Measurements from ENCODE around the gene TEX50. TPM values are rescaled to one million over a fixed set of nuclear protein-coding genes. Genes with fewer than 3 reads are reported as not detected.
A peak's percentile ranks its signal among the peaks of the same experiment; 100 is the strongest.
"Not testable (repeated sequence)": the region's sequence is repeated elsewhere in the genome, so short reads cannot be mapped to it uniquely, and the experiment has no call there.

TEX50 gene
- total and polyA plus RNA-seq, 2 donors: not detected

DNA sequence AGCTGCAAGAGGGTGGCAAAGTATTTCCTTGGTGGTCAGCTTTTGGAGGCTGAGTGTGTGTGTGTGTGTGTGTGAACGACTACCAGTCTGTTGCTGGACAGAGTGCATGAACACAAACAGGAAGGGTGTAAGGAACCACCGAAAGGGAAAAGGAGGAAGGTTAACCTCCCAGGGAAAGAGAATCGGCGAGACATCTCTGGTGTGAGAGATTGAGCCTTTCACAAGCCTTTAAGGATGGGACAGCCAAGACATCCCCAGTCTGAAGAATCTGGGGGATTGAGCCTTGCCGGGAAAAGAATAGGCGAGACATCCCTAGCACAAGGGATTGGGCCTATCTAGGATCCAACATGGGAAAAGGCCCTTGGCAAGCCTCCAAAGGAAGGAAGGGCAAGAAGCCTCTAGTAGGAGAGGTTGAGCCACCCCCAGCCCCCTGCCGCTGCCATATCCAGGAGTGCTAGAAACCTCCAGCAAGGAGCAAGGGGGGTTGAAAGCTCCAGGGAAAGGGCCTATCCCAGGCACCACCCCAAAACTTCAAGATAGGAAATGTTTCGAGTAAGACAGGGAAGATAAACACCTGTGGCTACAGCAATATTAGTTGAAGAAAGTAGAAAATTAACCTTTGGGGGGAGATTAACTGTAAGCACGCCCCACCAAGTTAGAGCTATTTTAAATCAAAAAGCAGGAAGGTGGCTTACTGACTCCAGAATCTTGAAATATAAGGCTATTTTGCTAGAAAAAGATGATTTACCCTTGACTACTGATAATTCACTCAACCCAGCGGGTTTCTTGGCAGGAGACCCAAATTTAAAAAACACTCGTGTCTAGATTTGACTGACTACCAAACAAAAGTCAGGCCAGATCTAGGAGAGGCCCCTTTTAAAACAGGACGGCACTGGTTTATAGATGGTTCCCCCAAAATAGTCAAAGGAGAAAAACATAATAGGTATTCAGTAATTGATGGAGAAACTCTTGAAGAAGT, 3.2 kb downstream of the TEX50 start:
- 76% methylated on average over 12 of the region's 12 CpGs for WGBS
- DNase-seq (ENCODE audit: extremely low spot score): no peak

DNA sequence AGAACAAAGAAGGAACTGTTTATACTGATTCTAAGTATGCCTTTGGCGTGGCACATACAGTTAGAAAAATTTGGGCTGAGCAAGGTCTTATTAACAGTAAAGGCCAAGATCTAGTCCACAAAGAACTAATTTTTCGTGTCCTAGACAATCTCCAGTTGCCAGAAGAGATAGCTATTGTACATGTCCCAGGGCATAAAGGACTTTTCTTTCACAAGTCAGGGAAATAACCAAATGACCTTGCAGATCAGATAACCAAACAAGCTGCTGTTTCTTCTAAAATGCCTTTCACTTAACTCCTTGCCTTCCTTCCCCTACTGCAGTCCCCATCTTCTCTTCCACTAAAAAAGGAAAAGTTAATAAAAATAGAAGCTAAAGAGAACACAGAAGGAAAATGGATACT, 4.0 kb downstream of the TEX50 start:
- Histone ChIP-seq H3K4me1 (ENCODE audit: insufficient read depth) (no peaks in the 10 kb centered on the region), H3K36me3 (ENCODE audit: insufficient read depth) (no peaks in the 10 kb centered on the region), H3K4me3 (ENCODE audit: low read depth, low read length) (no peak overlapping the region), H3K27ac (ENCODE audit: low read depth) (no peak overlapping the region)
- no peak for DNase-seq (ENCODE audit: extremely low spot score)
- 17% methylated on average over 2 of the region's 2 CpGs for WGBS

More for the DNA sequence above, 3.2 kb downstream of the TEX50 start:
- H3K36me3 ChIP-seq (ENCODE audit: insufficient read depth): no peaks in the 10 kb centered on the region
- no peak overlapping the region for H3K4me3 ChIP-seq (ENCODE audit: low read depth, low read length)
- H3K27ac ChIP-seq (ENCODE audit: low read depth): no peak overlapping the region
- no peaks in the 10 kb centered on the region for H3K4me1 ChIP-seq (ENCODE audit: insufficient read depth)

DNA sequence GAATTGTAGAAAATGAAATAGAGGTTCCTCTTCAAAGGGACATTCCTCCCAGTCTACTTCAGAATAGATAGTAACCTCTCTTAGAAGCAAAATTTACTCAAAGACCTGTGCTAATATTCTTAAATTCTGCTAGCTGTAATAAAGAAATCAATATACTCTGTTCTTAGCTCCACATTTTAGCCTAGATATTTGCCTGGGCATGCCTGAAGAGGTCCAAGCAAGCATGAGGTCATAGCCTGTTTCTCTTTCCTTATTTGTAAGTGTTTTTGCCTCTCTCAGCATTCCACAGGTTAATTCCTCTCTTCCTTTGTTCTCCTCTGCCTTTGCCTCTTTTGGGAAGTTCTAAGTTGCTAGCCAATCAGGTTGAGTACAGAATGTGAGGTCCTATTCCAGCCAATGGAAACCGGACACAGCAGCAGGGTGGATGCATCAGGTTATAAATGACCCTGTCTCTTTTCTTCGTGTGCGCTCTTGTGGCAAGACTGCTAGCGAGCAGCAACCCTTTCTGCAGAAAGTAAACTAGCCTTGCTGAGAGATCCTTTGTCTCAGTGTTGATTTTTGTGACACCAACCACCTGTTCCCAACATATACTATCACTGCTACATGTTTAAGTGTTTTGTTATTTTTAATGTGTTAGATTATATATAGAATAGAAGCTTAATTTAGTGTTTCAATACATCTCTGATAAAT, 7.5 kb downstream of the TEX50 start:
- not testable (repeated sequence) for DNase-seq (ENCODE audit: extremely low spot score); H3K4me1 ChIP-seq (ENCODE audit: insufficient read depth); H3K4me3 ChIP-seq (ENCODE audit: low read depth, low read length); H3K36me3 ChIP-seq (ENCODE audit: insufficient read depth); H3K27ac ChIP-seq (ENCODE audit: low read depth)
- WGBS: 91% methylated on average over 4 of the region's 4 CpGs

DNA sequence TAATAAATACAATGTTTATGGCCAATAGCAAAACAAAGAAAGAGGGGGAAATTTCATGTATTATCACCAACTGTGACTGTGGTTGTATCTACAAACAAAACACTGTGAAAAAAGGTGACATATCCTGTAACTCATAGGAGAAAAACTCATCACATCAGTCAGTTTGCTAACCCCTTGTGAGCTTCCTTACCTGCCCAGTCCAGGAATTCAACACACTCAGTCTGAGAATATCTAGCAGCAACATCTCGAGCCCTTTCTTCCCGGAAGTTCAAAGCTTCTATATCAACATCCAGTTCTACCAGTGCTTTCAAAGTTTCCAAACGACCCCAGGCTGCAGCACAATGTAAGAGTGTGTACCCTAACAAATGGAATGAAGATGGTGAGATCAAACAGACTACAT, 11.5 kb downstream of the TEX50 start:
- H3K4me3 ChIP-seq (ENCODE audit: low read depth, low read length): no peak overlapping the region
- H3K36me3 ChIP-seq (ENCODE audit: insufficient read depth): no peaks in the 10 kb centered on the region
- H3K27ac ChIP-seq (ENCODE audit: low read depth): no peak overlapping the region
- no peak for DNase-seq (ENCODE audit: extremely low spot score)
- 64% methylated on average over 3 of the region's 3 CpGs for WGBS
- no peaks in the 10 kb centered on the region for H3K4me1 ChIP-seq (ENCODE audit: insufficient read depth)

DNA sequence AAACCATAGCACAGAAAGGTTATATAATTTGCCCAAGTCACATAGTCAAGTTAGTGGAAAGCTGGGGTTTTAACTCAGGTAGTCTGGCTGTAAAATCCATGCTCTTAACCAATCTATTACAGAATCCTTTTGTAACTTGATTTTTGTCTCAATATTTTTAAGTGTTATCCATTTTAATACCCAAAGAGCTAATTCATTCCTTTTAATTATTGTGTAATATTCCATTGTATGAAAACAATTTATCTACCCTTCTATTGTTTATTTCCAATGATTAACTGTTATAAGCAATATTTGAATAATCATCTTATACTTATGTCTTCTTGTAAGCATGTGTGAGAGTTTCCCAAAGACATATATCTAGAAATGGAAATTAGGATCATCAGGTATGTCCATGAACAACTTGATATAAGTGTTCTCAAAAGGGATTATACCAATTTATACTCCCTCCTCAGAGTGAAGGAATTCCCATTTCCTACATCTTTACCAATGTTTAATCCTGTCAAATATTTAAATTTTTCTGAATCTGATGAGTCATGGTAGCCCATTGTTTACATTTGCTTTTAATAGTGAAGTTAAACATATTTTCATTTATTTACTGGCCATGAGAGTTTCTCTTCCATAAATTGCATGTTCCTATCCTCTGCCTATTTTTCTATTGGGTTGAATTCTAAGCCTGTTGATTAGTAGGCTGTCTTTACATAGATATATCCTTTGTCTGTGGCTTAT, 13.9 kb downstream of the TEX50 start:
- Histone ChIP-seq H3K4me1 (ENCODE audit: insufficient read depth) (no peaks in the 10 kb centered on the region), H3K4me3 (ENCODE audit: low read depth, low read length) (no peak overlapping the region), H3K36me3 (ENCODE audit: insufficient read depth) (no peaks in the 10 kb centered on the region), H3K27ac (ENCODE audit: low read depth) (no peak overlapping the region)
- no peak for DNase-seq (ENCODE audit: extremely low spot score)

DNA sequence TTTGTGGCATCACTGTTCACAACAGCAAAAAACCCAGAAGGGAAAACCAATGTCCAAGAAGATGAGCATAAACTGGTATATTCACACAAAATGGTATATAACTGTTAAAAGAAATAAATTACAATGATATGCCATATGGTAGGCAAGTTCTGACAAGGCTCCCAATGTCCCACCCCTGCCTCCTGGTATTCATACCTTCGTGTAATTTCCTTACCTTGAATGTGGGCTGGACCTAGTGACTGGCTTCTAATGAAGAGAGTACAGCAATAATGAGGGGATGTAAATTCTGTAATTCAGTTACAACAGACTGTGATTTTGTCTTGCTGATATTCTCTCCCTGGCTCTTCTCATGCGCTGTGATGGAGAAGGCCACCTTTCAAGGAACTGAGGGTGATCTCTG, 25.2 kb downstream of the TEX50 start:
- WGBS: 81% methylated on average over 2 of the region's 2 CpGs
- DNase-seq (ENCODE audit: extremely low spot score): no peak
- Histone ChIP-seq H3K4me1 (ENCODE audit: insufficient read depth) (no peaks in the 10 kb centered on the region), H3K4me3 (ENCODE audit: low read depth, low read length) (no peak overlapping the region), H3K27ac (ENCODE audit: low read depth) (no peak overlapping the region), H3K36me3 (ENCODE audit: insufficient read depth) (no peaks in the 10 kb centered on the region)

DNA sequence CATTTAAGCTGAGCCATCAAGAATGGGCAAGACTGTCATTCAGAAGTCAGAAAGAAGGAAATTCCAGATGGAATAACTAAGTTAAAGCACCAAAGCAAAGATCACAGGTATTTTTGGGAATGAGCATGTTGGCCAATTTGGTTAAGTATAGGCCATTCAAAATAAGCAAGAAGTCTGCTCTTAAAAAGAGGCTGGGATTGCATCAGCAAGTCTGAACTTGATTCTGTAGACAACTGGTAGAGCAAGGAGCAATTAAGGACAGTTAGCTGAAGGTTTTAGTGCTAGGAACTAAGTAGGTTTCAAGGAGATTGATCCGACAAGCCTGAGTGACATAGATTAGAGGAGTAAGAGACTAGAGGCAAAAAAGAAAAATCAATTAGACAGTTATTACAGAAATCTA, 26.1 kb downstream of the TEX50 start:
- no peak for DNase-seq (ENCODE audit: extremely low spot score)
- Histone ChIP-seq H3K27ac (ENCODE audit: low read depth) (no peak overlapping the region), H3K4me1 (ENCODE audit: insufficient read depth) (no peaks in the 10 kb centered on the region), H3K4me3 (ENCODE audit: low read depth, low read length) (no peak overlapping the region), H3K36me3 (ENCODE audit: insufficient read depth) (no peaks in the 10 kb centered on the region)
- 74% methylated on average over 1 of the region's 1 CpG for WGBS

DNA sequence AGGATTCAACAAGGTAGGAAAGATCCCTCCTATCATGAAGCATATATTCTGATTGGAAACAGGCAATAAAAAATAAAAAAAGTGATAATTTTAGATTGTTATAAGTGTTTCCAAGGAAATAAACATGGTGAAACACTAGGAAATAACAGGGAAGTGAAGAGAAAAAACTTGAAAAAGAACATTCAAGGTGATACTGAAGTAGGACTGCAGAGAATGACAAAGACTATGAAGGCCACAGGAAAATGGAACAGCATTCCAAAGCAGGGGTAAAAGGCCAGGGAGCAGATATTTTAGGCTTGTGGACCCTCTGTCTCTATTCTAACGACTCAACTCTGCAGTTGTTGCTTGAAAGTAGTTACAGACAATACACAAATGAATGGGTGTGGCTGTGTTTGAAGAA, 26.6 kb downstream of the TEX50 start:
- no peak for DNase-seq (ENCODE audit: extremely low spot score)
- H3K27ac ChIP-seq (ENCODE audit: low read depth): no peak overlapping the region
- 38% methylated on average over 1 of the region's 1 CpG for WGBS
- no peak overlapping the region for H3K4me3 ChIP-seq (ENCODE audit: low read depth, low read length)
- no peaks in the 10 kb centered on the region for H3K4me1 ChIP-seq (ENCODE audit: insufficient read depth)
- no peaks in the 10 kb centered on the region for H3K36me3 ChIP-seq (ENCODE audit: insufficient read depth)

DNA sequence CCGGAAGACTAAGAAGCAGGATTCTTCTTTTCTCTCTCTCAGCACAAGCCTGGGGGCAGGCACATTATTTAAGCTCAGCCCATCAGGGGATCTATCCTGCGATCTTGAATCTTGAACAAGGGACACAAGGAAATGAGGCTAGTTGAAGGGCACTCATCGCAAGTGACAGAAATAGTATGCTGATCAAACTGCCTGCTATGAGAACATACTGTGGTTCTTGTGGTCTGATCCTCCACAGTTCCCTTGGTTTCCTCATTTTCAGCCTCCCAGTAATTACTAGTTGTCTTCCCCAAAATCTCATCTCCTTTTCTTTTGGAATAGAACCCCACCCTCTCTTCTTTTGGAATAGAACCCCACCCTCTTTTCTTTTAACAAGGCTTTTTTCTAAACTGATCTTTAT, 28.0 kb downstream of the TEX50 start:
- Histone ChIP-seq H3K4me1 (ENCODE audit: insufficient read depth) (no peaks in the 10 kb centered on the region), H3K36me3 (ENCODE audit: insufficient read depth) (no peaks in the 10 kb centered on the region), H3K27ac (ENCODE audit: low read depth) (no peak overlapping the region), H3K4me3 (ENCODE audit: low read depth, low read length) (no peak overlapping the region)
- no peak for DNase-seq (ENCODE audit: extremely low spot score)
- 85% methylated on average over 3 of the region's 3 CpGs for WGBS

DNA sequence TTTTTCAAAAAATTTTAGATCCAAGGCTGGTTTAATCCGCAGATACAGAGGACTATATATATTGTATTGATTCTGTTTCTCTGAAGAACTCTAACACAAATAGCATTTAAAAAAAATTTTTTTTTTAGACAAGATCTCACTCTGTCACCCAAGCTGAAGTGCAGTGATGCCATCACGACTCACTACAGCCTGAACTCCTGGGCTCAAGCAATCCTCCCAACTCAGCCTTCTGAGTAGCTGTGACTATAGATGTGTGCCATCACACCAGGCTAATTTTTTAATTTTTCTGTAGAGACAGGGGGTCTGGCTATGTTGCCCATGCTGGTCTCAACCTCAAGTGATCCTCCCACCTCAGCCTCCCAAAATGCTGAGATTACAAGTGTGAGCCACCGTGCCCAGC, 31.5 kb downstream of the TEX50 start:
- 91% methylated on average over 3 of the region's 3 CpGs for WGBS
- DNase-seq (ENCODE audit: extremely low spot score): no peak
- H3K4me3 ChIP-seq (ENCODE audit: low read depth, low read length): no peak overlapping the region
- H3K27ac ChIP-seq (ENCODE audit: low read depth): no peak overlapping the region
- H3K4me1 ChIP-seq (ENCODE audit: insufficient read depth): no peaks in the 10 kb centered on the region
- H3K36me3 ChIP-seq (ENCODE audit: insufficient read depth): no peaks in the 10 kb centered on the region

DNA sequence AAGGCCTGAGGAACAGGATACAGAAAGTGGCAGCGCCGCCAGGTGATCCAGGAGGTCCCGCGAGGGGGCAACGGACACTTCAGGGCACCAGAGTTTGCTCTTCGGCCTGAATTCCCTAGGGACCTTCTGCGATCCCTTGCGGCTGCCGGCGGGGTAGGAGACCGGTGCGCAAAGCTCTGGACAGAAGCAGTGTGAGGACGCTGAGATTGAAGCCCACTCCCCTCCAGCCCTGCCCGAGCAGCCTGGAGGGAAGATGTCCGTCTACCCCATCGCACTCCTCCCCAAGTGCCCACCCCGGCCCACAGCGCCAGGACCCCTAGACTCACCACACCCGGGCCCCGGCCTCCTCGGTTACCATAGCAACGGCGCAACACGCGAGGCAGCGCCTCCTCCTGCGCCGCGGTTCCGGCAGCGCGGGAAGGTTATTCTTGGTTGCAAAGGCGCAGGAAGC, 34.4 kb downstream of the TEX50 start, which contains the start of gene ANKRD45:
TSS of gene ANKRD45 (minus strand) at position 361 of the 451 bp plus-strand sequence. CDS start 10,433 bp downstream, outside the sequence.
- peak; percentile 21 for DNase-seq (ENCODE audit: extremely low spot score)

DNA sequence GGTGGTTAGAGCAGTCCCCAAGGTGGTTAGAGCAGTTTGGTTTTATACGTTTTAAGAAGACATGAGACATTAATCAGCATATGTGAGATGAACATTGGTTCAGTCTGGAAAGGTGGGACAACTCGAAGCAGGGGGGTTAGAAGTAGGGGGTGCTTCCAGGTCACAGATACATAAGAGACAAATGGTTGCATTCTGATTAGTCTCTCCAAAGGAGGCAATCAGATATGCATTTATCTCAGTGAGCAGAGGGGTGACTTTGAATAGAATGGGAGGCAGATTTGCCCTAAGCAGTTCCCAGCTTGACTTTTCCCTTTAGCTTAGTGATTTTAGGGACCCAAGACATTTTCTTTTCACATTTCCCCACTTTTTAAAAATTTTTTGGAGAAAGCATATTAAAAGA, 39.4 kb downstream of the TEX50 start:
- not testable (repeated sequence) for H3K36me3 ChIP-seq (ENCODE audit: insufficient read depth); H3K27ac ChIP-seq (ENCODE audit: low read depth); H3K4me1 ChIP-seq (ENCODE audit: insufficient read depth); H3K4me3 ChIP-seq (ENCODE audit: low read depth, low read length); DNase-seq (ENCODE audit: extremely low spot score)
- 73% methylated on average over 2 of the region's 2 CpGs for WGBS

More for the DNA sequence above, 34.4 kb downstream of the TEX50 start, which contains the start of gene ANKRD45:
- Histone ChIP-seq H3K27ac (ENCODE audit: low read depth) (no peak within 1 kb of the TSS), H3K4me1 (ENCODE audit: insufficient read depth) (no peaks in the 10 kb centered on the region), H3K4me3 (ENCODE audit: low read depth, low read length) (peak within 1 kb of the TSS; percentile 45), H3K36me3 (ENCODE audit: insufficient read depth) (no peaks in the 10 kb centered on the region)
- WGBS: 1% methylated on average over 33 of the region's 33 CpGs

DNA sequence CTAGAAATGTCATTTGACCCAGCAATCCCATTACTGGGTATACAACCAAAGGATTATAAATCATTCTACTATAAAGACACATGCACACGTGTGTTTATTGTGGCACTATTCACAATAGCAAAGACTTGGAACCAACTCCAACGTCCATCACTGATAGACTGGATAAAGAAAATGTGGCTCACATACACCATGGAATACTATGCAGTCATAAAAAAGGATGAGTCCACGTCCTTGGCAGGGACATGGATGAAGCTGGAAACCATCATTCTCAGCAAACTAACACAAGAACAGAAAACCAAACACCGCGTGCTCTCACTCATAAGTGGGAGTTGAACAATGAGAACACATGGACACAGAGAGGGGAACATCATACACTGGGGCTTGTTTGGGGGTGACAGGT, 45.0 kb downstream of the TEX50 start:
- H3K27ac ChIP-seq (ENCODE audit: low read depth); H3K4me3 ChIP-seq (ENCODE audit: low read depth, low read length); H3K4me1 ChIP-seq (ENCODE audit: insufficient read depth); DNase-seq (ENCODE audit: extremely low spot score); H3K36me3 ChIP-seq (ENCODE audit: insufficient read depth): not testable (repeated sequence)
- WGBS: 88% methylated on average over 5 of the region's 5 CpGs

Data from urinary bladder (tissue), 4 donors.